BE2C (cell line): ENCODE measurements around the gene SGMS1.
A peak's percentile ranks its signal among the peaks of the same experiment; 100 is the strongest.

Source experiments
- DNase-seq: peaks from one replicate; pipeline ENCODE4 v3.0.0-alpha.2; 2020
- H3K27me3 ChIP-seq: fragments of 250-450 bp; sonication (Bioruptor Pico); 2 replicates; pipeline ENCODE4 v1.5.1; 2020; ENCODE audit warnings: mild to moderate bottlenecking
- H3K36me3 ChIP-seq: fragments of 250-450 bp; sonication (Bioruptor Pico); 2 replicates; pipeline ENCODE4 v1.5.1; 2020; ENCODE audit warnings: mild to moderate bottlenecking
- H3K4me1 ChIP-seq: fragments of 250-450 bp; sonication (Bioruptor Pico); 2 replicates; pipeline ENCODE4 v1.5.1; 2020
- H3K4me3 ChIP-seq: 2 replicates; pipeline ENCODE4 v1.5.1; 2011; ENCODE audit warnings: low read depth, low read length
- H3K9me3 ChIP-seq: fragments of 250-450 bp; sonication (Bioruptor Pico); 2 replicates; pipeline ENCODE4 v1.5.1; 2020
- CTCF ChIP-seq: IDR thresholded peaks from 2 replicates; pipeline ENCODE4 v1.5.1; 2012; ENCODE audit warnings: mild to moderate bottlenecking, low read depth, low read length

The SGMS1 gene

GRCh38 chr10:50605269-50605950 lies 18.3 kb downstream of the SGMS1 start:
- H3K9me3 ChIP-seq, result no peaks in the 10 kb centered on the region
- H3K4me1 ChIP-seq, result peaks cover 8% of the 10 kb centered on the region; the same call in 1 of the 2 replicates
- no peaks in the 10 kb centered on the region; the same call in 1 of the 2 replicates for H3K36me3 ChIP-seq
- H3K27me3 ChIP-seq, result no peaks in the 10 kb centered on the region
- DNase-seq, result no peak
- no peak for TF ChIP-seq CTCF
- H3K4me3 ChIP-seq, result no peak overlapping the region

- Histone ChIP-seq H3K4me1 (peaks cover 8% of the 10 kb centered on the region; the same call in 1 of the 2 replicates), H3K4me3 (no peak overlapping the region; the same call in 1 of the 2 replicates), H3K36me3 (no peaks in the 10 kb centered on the region; the same call in 1 of the 2 replicates), H3K9me3 (no peaks in the 10 kb centered on the region), H3K27me3 (no peaks in the 10 kb centered on the region)
- no peak for DNase-seq
- no peak for TF ChIP-seq CTCF
Observed at GRCh38 chr10:50604809-50605208, 18.9 kb downstream of the SGMS1 start.

GRCh38 chr10:50604049-50604640 lies 19.6 kb downstream of the SGMS1 start:
- no peaks in the 10 kb centered on the region; the same call in 1 of the 2 replicates for H3K36me3 ChIP-seq
- peak overlapping the region; percentile 18; the same call in 1 of the 2 replicates for H3K4me3 ChIP-seq
- H3K9me3 ChIP-seq, result no peaks in the 10 kb centered on the region
- no peak for TF ChIP-seq CTCF
- no peaks in the 10 kb centered on the region for H3K27me3 ChIP-seq
- H3K4me1 ChIP-seq, result peaks cover 8% of the 10 kb centered on the region; the same call in 1 of the 2 replicates
- peak; percentile 27 for DNase-seq

GRCh38 chr10:50603151-50603850 lies 20.5 kb downstream of the SGMS1 start:
- DNase-seq, result no peak
- no peak for TF ChIP-seq CTCF
- peaks cover 8% of the 10 kb centered on the region; the same call in 1 of the 2 replicates for H3K4me1 ChIP-seq
- H3K9me3 ChIP-seq, result no peaks in the 10 kb centered on the region
- no peak overlapping the region for H3K4me3 ChIP-seq
- no peaks in the 10 kb centered on the region for H3K27me3 ChIP-seq
- no peaks in the 10 kb centered on the region; the same call in 1 of the 2 replicates for H3K36me3 ChIP-seq

GRCh38 chr10:50601974-50602373 lies 21.8 kb downstream of the SGMS1 start:
- H3K9me3 ChIP-seq, result no peaks in the 10 kb centered on the region
- peaks cover 8% of the 10 kb centered on the region; the same call in 1 of the 2 replicates for H3K4me1 ChIP-seq
- no peaks in the 10 kb centered on the region; the same call in 1 of the 2 replicates for H3K36me3 ChIP-seq
- DNase-seq, result no peak
- no peak overlapping the region for H3K4me3 ChIP-seq
- TF ChIP-seq CTCF, result no peak
- no peaks in the 10 kb centered on the region for H3K27me3 ChIP-seq
